Mononuclear cell (primary cell): ENCODE measurements around the gene CFAP46. TPM values are rescaled to one million over a fixed set of nuclear protein-coding genes. Genes with fewer than 3 reads are reported as not detected.

Experiments
- H3K27me3 ChIP-seq: 2 replicates; pipeline ENCODE4 v1.6.0; 2011; ENCODE audit warnings: low read length, control low read depth; ENCODE audit not compliant: insufficient read depth
- H3K4me1 ChIP-seq: 2 replicates; pipeline ENCODE4 v1.5.1; 2011; ENCODE audit warnings: mild to moderate bottlenecking, low read length, control low read depth; ENCODE audit not compliant: insufficient read depth
- H3K4me3 ChIP-seq: 2 replicates; pipeline ENCODE4 v1.5.1; 2011; ENCODE audit warnings: mild to moderate bottlenecking, low read length, moderate library complexity
- H3K9me3 ChIP-seq: 2 replicates; pipeline ENCODE4 v1.5.1; 2011; ENCODE audit warnings: low read depth, mild to moderate bottlenecking, control low read depth, low read length
- total RNA-seq: library from RNA; depleted of rRNA; stranded (reverse); fragments of >200 nt; gene quantifications from one replicate; pipeline ENCODE4 v1.2.3, GENCODE V29; 2012

CFAP46 gene
- total RNA-seq, 1 donor = under 0.01 TPM

- Histone ChIP-seq H3K4me1 (no peaks in the 10 kb centered on the region), H3K27me3 (no peaks in the 10 kb centered on the region), H3K9me3 (no peaks in the 10 kb centered on the region), H3K4me3 (no peak overlapping the region)
These were observed 30.1 kb downstream of the CFAP46 start for GRCh38 chr10:132912225-132912712.

- no peaks in the 10 kb centered on the region for H3K27me3 ChIP-seq
- H3K4me1 ChIP-seq = no peaks in the 10 kb centered on the region
- H3K9me3 ChIP-seq = no peaks in the 10 kb centered on the region
- H3K4me3 ChIP-seq = no peak overlapping the region
These were observed 30.6 kb downstream of the CFAP46 start for GRCh38 chr10:132911786-132912097.

GRCh38 chr10:132910901-132911785 is 31.2 kb downstream of the CFAP46 start:
- no peaks in the 10 kb centered on the region for H3K9me3 ChIP-seq
- H3K27me3 ChIP-seq = no peaks in the 10 kb centered on the region
- H3K4me1 ChIP-seq = no peaks in the 10 kb centered on the region
- H3K4me3 ChIP-seq = no peak overlapping the region

GRCh38 chr10:132910186-132910880 is 32.0 kb downstream of the CFAP46 start:
- Histone ChIP-seq H3K27me3 (no peaks in the 10 kb centered on the region), H3K4me3 (no peak overlapping the region), H3K4me1 (no peaks in the 10 kb centered on the region), H3K9me3 (no peaks in the 10 kb centered on the region)

GRCh38 chr10:132909491-132910071 is 32.8 kb downstream of the CFAP46 start:
- Histone ChIP-seq H3K4me1 (no peaks in the 10 kb centered on the region), H3K9me3 (no peaks in the 10 kb centered on the region), H3K4me3 (no peak overlapping the region), H3K27me3 (no peaks in the 10 kb centered on the region)

- no peaks in the 10 kb centered on the region for H3K9me3 ChIP-seq
- no peaks in the 10 kb centered on the region for H3K27me3 ChIP-seq
- H3K4me1 ChIP-seq = no peaks in the 10 kb centered on the region
- no peak overlapping the region for H3K4me3 ChIP-seq
These were observed 33.6 kb downstream of the CFAP46 start for GRCh38 chr10:132908621-132909295.

GRCh38 chr10:132907821-132908620 is 34.3 kb downstream of the CFAP46 start:
- H3K4me1 ChIP-seq = no peaks in the 10 kb centered on the region
- H3K9me3 ChIP-seq = no peaks in the 10 kb centered on the region
- H3K4me3 ChIP-seq = no peak overlapping the region
- H3K27me3 ChIP-seq = no peaks in the 10 kb centered on the region

- no peak overlapping the region for H3K4me3 ChIP-seq
- no peaks in the 10 kb centered on the region for H3K4me1 ChIP-seq
- no peaks in the 10 kb centered on the region for H3K27me3 ChIP-seq
- H3K9me3 ChIP-seq = no peaks in the 10 kb centered on the region
These were observed 35.5 kb downstream of the CFAP46 start for GRCh38 chr10:132906836-132907235.

GRCh38 chr10:132906106-132906505 is 36.3 kb downstream of the CFAP46 start:
- Histone ChIP-seq H3K4me1 (no peaks in the 10 kb centered on the region), H3K27me3 (no peaks in the 10 kb centered on the region), H3K4me3 (no peak overlapping the region), H3K9me3 (no peaks in the 10 kb centered on the region)

- Histone ChIP-seq H3K27me3 (no peaks in the 10 kb centered on the region), H3K4me3 (no peak overlapping the region), H3K4me1 (no peaks in the 10 kb centered on the region), H3K9me3 (no peaks in the 10 kb centered on the region)
These were observed 36.7 kb downstream of the CFAP46 start for GRCh38 chr10:132905661-132906060.

GRCh38 chr10:132904814-132905649 is 37.3 kb downstream of the CFAP46 start:
- H3K27me3 ChIP-seq = no peaks in the 10 kb centered on the region

GRCh38 chr10:132904181-132904813 is 38.1 kb downstream of the CFAP46 start:
- Histone ChIP-seq H3K27me3 (no peaks in the 10 kb centered on the region), H3K4me3 (no peak overlapping the region), H3K4me1 (no peaks in the 10 kb centered on the region), H3K9me3 (no peaks in the 10 kb centered on the region)

More at GRCh38 chr10:132904814-132905649, 37.3 kb downstream of the CFAP46 start:
- no peaks in the 10 kb centered on the region for H3K4me1 ChIP-seq
- no peaks in the 10 kb centered on the region for H3K9me3 ChIP-seq
- no peak overlapping the region for H3K4me3 ChIP-seq
